ENCODE measurements around the gene PTPN22. TPM values are rescaled to one million over a fixed set of nuclear protein-coding genes. Genes with fewer than 3 reads are reported as not detected.

Gene PTPN22
- total and polyA plus RNA-seq, 9 of the 15 experiments (the other 6 are each of a cell fraction or from before 2014, with no cell fraction given) = 0.45 to 4.6 (median 1.1) TPM

- TF ChIP-seq HES1 (IDR thresholded peaks at IDR 0.05; ENCODE audit: low read depth) (no peak; the same call in 1 of the 2 replicates), PML (IDR thresholded peaks at IDR 0.05; ENCODE audit: low read length) (no peak), NFIX (CRISPR knock-in tag; IDR thresholded peaks at IDR 0.05; ENCODE audit: low read depth) (no peak), SNRNP70 (optimal IDR thresholded peaks at IDR 0.05; ENCODE audit: low read depth, low read length) (no peak), SRSF7 (optimal IDR thresholded peaks at IDR 0.05; ENCODE audit: low read depth, low read length) (no peak), FOXO4 (CRISPR knock-in tag; IDR thresholded peaks at IDR 0.05) (no peak), ZNF77 (CRISPR knock-in tag; IDR thresholded peaks at IDR 0.05) (no peak), GMEB1 (CRISPR knock-in tag; IDR thresholded peaks at IDR 0.05) (peak; percentile 77), ELF4 (CRISPR knock-in tag; IDR thresholded peaks at IDR 0.05) (no peak), HNRNPUL1 (IDR thresholded peaks at IDR 0.05; ENCODE audit: low read length) (no peak), ZNF511 (CRISPR knock-in tag; IDR thresholded peaks at IDR 0.05) (peak; percentile 82), ZNF79 (CRISPR knock-in tag; IDR thresholded peaks at IDR 0.05; ENCODE audit: low read depth) (no peak), CHD2 (IDR thresholded peaks at IDR 0.05; ENCODE audit: low read depth, low read length) (peak; percentile 90), ZEB2 (IDR thresholded peaks at IDR 0.05) (no peak), TFE3 (CRISPR knock-in tag; IDR thresholded peaks at IDR 0.05) (no peak), SMARCC2 (IDR thresholded peaks at IDR 0.05; ENCODE audit: low read depth) (no peak), ZNF224 (CRISPR knock-in tag; IDR thresholded peaks at IDR 0.05) (no peak), FOXA3 (CRISPR knock-in tag; conservative IDR thresholded peaks at IDR 0.05 in 1 of 2, IDR thresholded peaks at IDR 0.05 in 1 of 2) (peak in 1 of 2 experiments; percentile 71; a peak in 1 of 4 replicates), TEAD1 (CRISPR knock-in tag; IDR thresholded peaks at IDR 0.05) (peak; percentile 38 to 95; a peak in 2 of 4 replicates), LARP7 (IDR thresholded peaks at IDR 0.05) (no peak; the same call in 1 of the 2 replicates), ZKSCAN3 (CRISPR knock-in tag; IDR thresholded peaks at IDR 0.05) (no peak), ELK3 (CRISPR knock-in tag; IDR thresholded peaks at IDR 0.05) (no peak), SNIP1 (IDR thresholded peaks at IDR 0.05; ENCODE audit: low read depth) (no peak)
Measured at GRCh38 chr1:113904674-113905434, 33.3 kb upstream of the PTPN22 start, which contains the start of the genes AP4B1 and DCLRE1B (continued).

Measured in K562 (cell line).